GM18508 (cell line): Measurements from ENCODE around the gene UCK1.

ENCODE experiments used
- ATAC-seq: cut with Tn5 transposase; IDR thresholded peaks from one replicate; pipeline ENCODE4 v1.9.1; 2021; ENCODE audit warnings: moderate number of reproducible peaks; ENCODE audit not compliant: insufficient read depth, unreplicated experiment

UCK1 gene

GRCh38 chr9:131478421-131478868 is 52.6 kb downstream of the UCK1 start:
- no peak for ATAC-seq

- ATAC-seq, result no peak
Measured at GRCh38 chr9:131477816-131478419, 53.1 kb downstream of the UCK1 start.

- no peak for ATAC-seq
Measured at GRCh38 chr9:131477367-131477766, 53.7 kb downstream of the UCK1 start.

GRCh38 chr9:131476777-131477345 is 54.2 kb downstream of the UCK1 start:
- no peak for ATAC-seq

- ATAC-seq, result no peak
Measured at GRCh38 chr9:131475956-131476776, 54.9 kb downstream of the UCK1 start.

GRCh38 chr9:131475111-131475955 is 55.7 kb downstream of the UCK1 start:
- no peak for ATAC-seq

- no peak for ATAC-seq
Measured at GRCh38 chr9:131474711-131475110, 56.4 kb downstream of the UCK1 start.

- no peak for ATAC-seq
Measured at GRCh38 chr9:131473891-131474290, 57.2 kb downstream of the UCK1 start.
